ENCODE data around the gene KCNK7.

KCNK7 gene

GRCh38 chr11:65639623-65640482 is 44.3 kb upstream of the KCNK7 start:
- peak overlapping the region; percentile 61 for H3K4me3 ChIP-seq (ENCODE audit: low read depth, low read length)
- no peak for TF ChIP-seq CTCF (IDR thresholded peaks at IDR 0.05; ENCODE audit: borderline replicate concordance, insufficient read depth, low read depth, low read length)

GRCh38 chr11:65639228-65639597 is 43.6 kb upstream of the KCNK7 start:
- peak overlapping the region; percentile 90 for H3K4me3 ChIP-seq (ENCODE audit: low read depth, low read length)

DNA sequence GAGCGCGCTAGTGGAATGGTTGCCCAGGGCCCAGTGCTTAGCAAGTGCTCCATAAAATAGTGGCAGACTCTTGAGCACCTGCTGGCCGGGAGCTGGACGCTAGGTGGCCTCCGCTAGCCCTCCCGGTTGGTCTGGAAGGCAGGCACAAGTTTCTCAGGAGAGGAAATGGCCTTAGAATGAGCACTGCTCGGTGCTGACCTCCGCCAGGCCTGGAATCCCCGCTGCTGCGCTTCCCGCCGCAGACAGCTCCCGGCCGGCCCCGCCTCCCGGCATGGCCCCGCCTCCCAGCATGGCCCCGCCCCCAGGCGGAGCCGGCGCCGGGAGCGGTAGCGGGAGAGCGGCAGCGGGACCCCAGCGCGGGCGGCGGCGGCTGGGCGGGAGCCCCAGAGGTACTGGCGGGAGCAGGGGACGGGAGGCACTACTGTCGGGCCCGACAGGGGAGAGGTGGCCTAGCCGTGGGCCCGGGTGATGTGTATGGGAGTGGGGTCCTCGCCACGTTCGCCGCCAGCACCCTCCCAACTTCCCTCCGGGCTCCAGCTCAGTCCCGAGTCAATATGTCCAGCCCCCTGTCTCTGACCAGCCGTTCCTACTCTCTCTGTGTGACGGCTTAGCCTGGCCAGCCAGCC is 42.3 kb upstream of the KCNK7 start, which contains the start of gene SIPA1:
Gene SIPA1 (plus strand): TSS at position 308 of the 626 bp plus-strand sequence. CDS start 2,821 bp downstream, outside the sequence.
- no peak; the same call in 1 of the 2 replicates for TF ChIP-seq CTCF (IDR thresholded peaks at IDR 0.05; ENCODE audit: borderline replicate concordance, insufficient read depth, low read depth, low read length)
- H3K4me3 ChIP-seq (ENCODE audit: low read depth, low read length), result peak within 1 kb of the TSS; percentile 90

GRCh38 chr11:65637032-65637557 is 41.5 kb upstream of the KCNK7 start:
- no peak overlapping the region for H3K4me3 ChIP-seq (ENCODE audit: low read depth, low read length)
- TF ChIP-seq CTCF (IDR thresholded peaks at IDR 0.05; ENCODE audit: borderline replicate concordance, insufficient read depth, low read depth, low read length), result no peak

- no peak for TF ChIP-seq CTCF (IDR thresholded peaks at IDR 0.05; ENCODE audit: borderline replicate concordance, insufficient read depth, low read depth, low read length)
- H3K4me3 ChIP-seq (ENCODE audit: low read depth, low read length), result no peak overlapping the region
Measured at GRCh38 chr11:65636108-65637031, 40.8 kb upstream of the KCNK7 start.

- H3K4me3 ChIP-seq (ENCODE audit: low read depth, low read length), result no peak overlapping the region
- TF ChIP-seq CTCF (IDR thresholded peaks at IDR 0.05; ENCODE audit: borderline replicate concordance, insufficient read depth, low read depth, low read length), result no peak
Measured at GRCh38 chr11:65634905-65635731, 39.5 kb upstream of the KCNK7 start.

Measured in GM12875 (cell line).